DLD1 (cell line): ENCODE results near the gene GRIN2A.

ENCODE experiments used
- in situ Hi-C: cut with HindIII; loops from 2 replicates; pipeline ENCODE4 v1.10.0; 2017; ENCODE audit warnings: low sequenced_read_pairs

GRIN2A gene

GRCh38 chr16:10182222-10183053 lies at the start of gene GRIN2A:
GRIN2A (minus strand) TSS chr16:10182428; CDS start chr16:10180411, 2,017 bp downstream.
- in situ Hi-C loops, result no loop called here

- in situ Hi-C loops, result no loop called here
Observed at GRCh38 chr16:10231563-10231962, 49.3 kb upstream of the GRIN2A start.

- in situ Hi-C loops, result no loop called here
Observed at GRCh38 chr16:10228779-10229178, 46.6 kb upstream of the GRIN2A start.

- in situ Hi-C loops, result no loop called here
Observed at GRCh38 chr16:10226987-10227306, 44.7 kb upstream of the GRIN2A start.

GRCh38 chr16:10226141-10226986 lies 44.1 kb upstream of the GRIN2A start:
- in situ Hi-C loops, result no loop called here

- in situ Hi-C loops, result no loop called here
Observed at GRCh38 chr16:10225653-10226052, 43.4 kb upstream of the GRIN2A start.

- in situ Hi-C loops, result loop anchor here (5.0 kb wide), 1 partner anchor 38 kb away; no protein-coding TSS in a partner anchor
Observed at GRCh38 chr16:10224850-10225249, 42.6 kb upstream of the GRIN2A start.

- in situ Hi-C loops, result loop anchor here (5.0 kb wide), 1 partner anchor 34 kb away; no protein-coding TSS in a partner anchor
Observed at GRCh38 chr16:10220942-10221341, 38.7 kb upstream of the GRIN2A start.

- in situ Hi-C loops, result loop anchor here (5.0 kb wide), 1 partner anchor 32 kb away; no protein-coding TSS in a partner anchor
Observed at GRCh38 chr16:10219742-10220141, 37.5 kb upstream of the GRIN2A start.

- in situ Hi-C loops, result no loop called here
Observed at GRCh38 chr16:10218490-10219206, 36.4 kb upstream of the GRIN2A start.

GRCh38 chr16:10213748-10214147 lies 31.5 kb upstream of the GRIN2A start:
- in situ Hi-C loops, result no loop called here

- in situ Hi-C loops, result no loop called here
Observed at GRCh38 chr16:10210944-10211343, 28.7 kb upstream of the GRIN2A start.

- in situ Hi-C loops, result no loop called here
Observed at GRCh38 chr16:10206865-10207264, 24.6 kb upstream of the GRIN2A start.

GRCh38 chr16:10206215-10206614 lies 24.0 kb upstream of the GRIN2A start:
- in situ Hi-C loops, result no loop called here

- in situ Hi-C loops, result no loop called here
Observed at GRCh38 chr16:10205688-10206087, 23.5 kb upstream of the GRIN2A start.

GRCh38 chr16:10202649-10203048 lies 20.4 kb upstream of the GRIN2A start:
- in situ Hi-C loops, result no loop called here

GRCh38 chr16:10200637-10201586 lies 18.7 kb upstream of the GRIN2A start:
- in situ Hi-C loops, result no loop called here

- in situ Hi-C loops, result no loop called here
Observed at GRCh38 chr16:10196999-10197398, 14.8 kb upstream of the GRIN2A start.

- in situ Hi-C loops, result no loop called here
Observed at GRCh38 chr16:10191096-10191495, 8.9 kb upstream of the GRIN2A start.

- in situ Hi-C loops, result loop anchor here (5.0 kb wide), 1 partner anchor 32 kb away; no protein-coding TSS in a partner anchor
Observed at GRCh38 chr16:10189861-10190390, 7.7 kb upstream of the GRIN2A start.
